Stimulated activated CD8-positive, alpha-beta memory T cell treated with anti-CD3 and anti-CD28 coated beads, Interleukin-2, amount 100 ng/mL, for 48 hours (primary cell): ENCODE data around the gene SYNE2.
"Not testable (repeated sequence)": the region's sequence is repeated elsewhere in the genome, so short reads cannot be mapped to it uniquely, and the experiment has no call there.

Source experiments
- DNase-seq, 2 donors: peaks; one replicate each; pipeline ENCODE4 v3.0.0-alpha.2; 2020; ENCODE audit warnings: low read depth in 2 of 2

SYNE2 gene

GRCh38 chr14:63852817-63853731, at the start of gene SYNE2:
TSS of gene SYNE2 (plus strand) at chr14:63853004. CDS start at chr14:63909149, 56,145 bp downstream.
- DNase-seq, result peak; percentile 70 to 77

- DNase-seq, result not testable (repeated sequence)
These were observed 49.5 kb upstream of the SYNE2 start for GRCh38 chr14:63803221-63803791.

- not testable (repeated sequence) for DNase-seq
These were observed 46.7 kb upstream of the SYNE2 start for GRCh38 chr14:63806064-63806463.

GRCh38 chr14:63811692-63812091, 41.1 kb upstream of the SYNE2 start:
- not testable (repeated sequence) for DNase-seq

- no peak for DNase-seq
These were observed 19.1 kb upstream of the SYNE2 start for GRCh38 chr14:63833728-63834127.

GRCh38 chr14:63840981-63841380, 11.8 kb upstream of the SYNE2 start:
- DNase-seq, result peak; percentile 24 to 27

- DNase-seq, result no peak
These were observed 9.0 kb upstream of the SYNE2 start for GRCh38 chr14:63843796-63844195.

- DNase-seq, result no peak
These were observed 3.9 kb upstream of the SYNE2 start for GRCh38 chr14:63848890-63849289.

GRCh38 chr14:63852271-63852816, 460 bp upstream of the SYNE2 start:
- no peak for DNase-seq

GRCh38 chr14:63853831-63854293, 1.1 kb downstream of the SYNE2 start:
- DNase-seq, result peak; percentile 14 to 26

GRCh38 chr14:63854330-63854729, 1.5 kb downstream of the SYNE2 start:
- no peak for DNase-seq

GRCh38 chr14:63855281-63855680, 2.5 kb downstream of the SYNE2 start:
- no peak for DNase-seq

- DNase-seq, result no peak
These were observed 4.7 kb downstream of the SYNE2 start for GRCh38 chr14:63857466-63858030.

GRCh38 chr14:63860146-63860545, 7.3 kb downstream of the SYNE2 start:
- DNase-seq, result no peak

GRCh38 chr14:63862163-63862562, 9.4 kb downstream of the SYNE2 start:
- no peak for DNase-seq

- no peak for DNase-seq
These were observed 10.2 kb downstream of the SYNE2 start for GRCh38 chr14:63863004-63863403.

- DNase-seq, result not testable (repeated sequence)
These were observed 12.0 kb downstream of the SYNE2 start for GRCh38 chr14:63864775-63865174.

- no peak for DNase-seq
These were observed 15.4 kb downstream of the SYNE2 start for GRCh38 chr14:63867933-63868921.

GRCh38 chr14:63869940-63870752, 17.3 kb downstream of the SYNE2 start:
- DNase-seq, result not testable (repeated sequence)

GRCh38 chr14:63870753-63871037, 17.9 kb downstream of the SYNE2 start:
- not testable (repeated sequence) for DNase-seq
